ENCODE measurements around the gene PRKAB1.
A peak's percentile ranks its signal among the peaks of the same experiment; 100 is the strongest.
"Not testable (repeated sequence)": the region's sequence is repeated elsewhere in the genome, so short reads cannot be mapped to it uniquely, and the experiment has no call there.

The PRKAB1 gene

DNA sequence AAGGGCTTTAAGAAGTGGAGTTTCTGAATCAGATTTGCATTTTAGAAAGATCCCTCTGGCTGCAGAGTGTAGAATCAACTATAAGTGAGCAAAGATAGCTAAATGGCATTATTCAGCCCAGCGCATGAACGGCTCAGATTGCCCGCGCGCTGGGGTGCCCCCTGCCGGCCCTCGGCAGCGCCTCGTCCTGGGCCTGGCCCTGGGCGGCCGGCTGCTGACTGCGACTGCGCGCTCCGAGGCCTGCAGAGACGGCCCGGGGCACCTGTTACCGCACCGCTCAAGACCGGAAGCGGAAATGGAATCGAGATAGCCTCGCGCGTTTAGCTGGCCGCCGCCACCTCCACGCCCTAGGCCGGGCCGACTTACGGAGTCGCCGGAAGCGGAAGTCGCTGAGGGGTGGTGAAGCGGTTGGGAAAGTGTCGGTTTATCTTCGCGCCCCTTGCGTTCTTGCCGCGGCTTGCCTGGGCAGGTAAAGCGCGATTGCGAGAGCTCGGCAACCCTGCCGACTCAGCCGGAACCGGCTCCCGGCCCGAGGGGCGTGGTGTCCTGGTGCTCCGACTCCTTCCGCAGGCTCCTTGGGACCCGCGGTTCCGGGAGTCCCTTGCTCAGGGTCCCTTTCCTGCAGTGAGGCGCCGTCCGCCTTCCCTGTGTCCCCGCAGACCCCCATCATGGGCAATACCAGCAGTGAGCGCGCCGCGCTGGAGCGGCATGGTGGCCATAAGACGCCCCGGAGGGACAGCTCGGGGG is at the start of gene PRKAB1:
TSS of gene PRKAB1 (plus strand) at position 557 of the 747 bp plus-strand sequence. CDS start at position 669, 112 bp downstream.
- peak; percentile 91 for DNase-seq

- DNase-seq, result not testable (repeated sequence)
Measured at GRCh38 chr12:119618328-119618896, 49.5 kb upstream of the PRKAB1 start.

DNA sequence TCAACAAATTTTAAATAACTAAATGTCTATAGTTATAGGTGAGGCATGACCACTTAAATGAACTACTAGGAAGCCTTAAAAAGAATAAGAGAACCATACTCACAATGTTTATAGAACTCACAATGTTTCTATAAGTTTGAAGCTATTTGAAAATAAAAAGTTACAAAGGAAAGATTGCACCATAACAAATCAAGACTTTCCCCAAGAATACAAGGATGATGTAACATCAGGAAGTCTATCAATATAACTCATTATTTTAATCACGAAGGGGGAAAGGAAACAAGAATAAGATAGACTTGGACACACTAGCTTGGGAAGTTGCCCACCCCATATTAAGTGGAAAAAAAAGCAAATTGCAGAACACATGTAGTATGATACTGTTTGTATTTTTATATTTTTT is 47.4 kb upstream of the PRKAB1 start:
- DNase-seq, result no peak

GRCh38 chr12:119621878-119622277 is 46.1 kb upstream of the PRKAB1 start:
- no peak for DNase-seq

- DNase-seq, result no peak
Measured at GRCh38 chr12:119624966-119625365, 43.0 kb upstream of the PRKAB1 start.

GRCh38 chr12:119627019-119627643 is 40.8 kb upstream of the PRKAB1 start:
- no peak for DNase-seq

- no peak for DNase-seq
Measured at GRCh38 chr12:119627686-119628085, 40.2 kb upstream of the PRKAB1 start.

DNA sequence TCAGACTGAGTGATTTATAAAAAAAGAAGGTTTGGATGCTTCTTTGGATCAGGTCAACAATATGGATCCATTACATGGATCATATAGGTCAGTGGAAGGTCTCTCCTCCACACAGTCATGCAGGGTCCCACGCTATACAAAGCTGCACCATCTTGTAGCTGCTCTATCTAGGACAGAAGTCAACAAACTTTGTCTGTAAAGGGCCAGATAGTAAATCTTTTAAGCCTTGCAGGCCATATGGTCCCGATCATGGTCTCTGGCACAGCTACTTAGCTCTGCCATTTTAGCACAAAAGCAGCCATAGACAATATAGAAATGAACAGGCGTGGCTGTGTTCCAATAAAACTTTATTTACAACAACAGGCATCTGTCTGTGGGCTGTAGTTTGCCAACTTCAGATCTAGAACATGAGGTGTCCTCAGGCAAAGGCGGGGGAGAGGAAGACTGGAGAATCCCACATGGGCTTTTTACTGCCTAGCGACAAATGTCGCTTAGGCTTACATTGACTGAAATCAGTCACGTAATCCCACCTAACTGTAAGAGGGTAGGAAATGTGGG is 37.6 kb upstream of the PRKAB1 start:
- no peak for DNase-seq

- DNase-seq, result no peak
Measured at GRCh38 chr12:119630962-119631550, 36.9 kb upstream of the PRKAB1 start.

- no peak for DNase-seq
Measured at GRCh38 chr12:119631930-119632678, 35.8 kb upstream of the PRKAB1 start.

GRCh38 chr12:119634743-119635142 is 33.2 kb upstream of the PRKAB1 start:
- no peak for DNase-seq

- no peak for DNase-seq
Measured at GRCh38 chr12:119642986-119643385, 24.9 kb upstream of the PRKAB1 start.

GRCh38 chr12:119644930-119645329 is 23.0 kb upstream of the PRKAB1 start:
- DNase-seq, result no peak

DNA sequence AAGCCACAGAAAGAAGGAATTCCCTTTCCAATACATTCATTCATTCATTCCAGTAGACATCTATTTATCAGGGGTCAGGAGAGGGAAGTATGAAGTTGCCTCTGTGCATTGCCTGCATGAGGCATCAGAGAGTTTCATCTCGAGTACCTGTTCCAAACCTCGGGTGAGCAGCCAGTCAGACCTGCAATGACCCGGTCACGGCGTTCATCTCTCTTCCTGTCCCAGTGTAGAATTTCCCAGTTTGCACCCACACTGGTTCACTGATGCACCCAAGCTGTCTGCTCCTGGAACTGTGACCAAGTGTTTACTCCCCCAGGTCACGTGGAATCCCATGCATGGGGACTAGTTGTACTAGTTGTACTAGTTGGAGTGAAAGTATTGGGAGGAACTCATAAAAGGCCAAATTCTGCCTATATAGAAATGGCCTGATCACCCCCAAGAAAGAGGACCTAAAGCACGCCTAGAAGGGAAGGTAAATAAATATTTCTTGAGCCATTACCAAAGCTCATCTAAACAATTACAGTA is 22.3 kb upstream of the PRKAB1 start:
- DNase-seq, result no peak

DNA sequence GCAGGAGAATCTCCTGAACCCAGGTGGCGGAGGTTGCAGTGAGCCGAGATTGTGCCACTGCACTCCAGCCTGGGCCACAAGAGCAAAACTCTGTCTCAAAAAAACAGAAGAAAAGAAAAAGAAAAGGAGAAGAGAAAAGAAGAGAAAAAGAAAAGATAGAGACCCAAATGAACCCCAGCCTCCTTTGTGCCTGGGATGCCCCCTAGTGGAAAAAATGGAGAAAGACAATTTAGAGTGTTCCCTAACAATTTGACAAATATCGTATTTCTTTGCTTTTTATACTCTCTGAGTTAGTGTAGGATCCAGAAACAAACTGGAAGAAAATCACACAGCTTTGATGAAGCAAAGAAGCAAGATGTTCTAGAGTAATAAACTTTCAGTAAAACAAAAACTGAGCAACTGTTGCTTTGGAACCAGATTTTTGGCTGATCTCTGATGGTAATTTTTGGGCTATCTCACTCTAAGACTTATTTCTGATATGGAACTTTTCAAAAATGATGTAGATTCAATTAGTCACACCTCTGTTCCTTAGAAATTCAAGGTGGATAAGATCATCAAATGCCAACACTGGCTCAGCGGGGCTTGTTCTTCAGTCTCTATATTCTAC is 18.6 kb upstream of the PRKAB1 start:
- DNase-seq, result no peak

DNA sequence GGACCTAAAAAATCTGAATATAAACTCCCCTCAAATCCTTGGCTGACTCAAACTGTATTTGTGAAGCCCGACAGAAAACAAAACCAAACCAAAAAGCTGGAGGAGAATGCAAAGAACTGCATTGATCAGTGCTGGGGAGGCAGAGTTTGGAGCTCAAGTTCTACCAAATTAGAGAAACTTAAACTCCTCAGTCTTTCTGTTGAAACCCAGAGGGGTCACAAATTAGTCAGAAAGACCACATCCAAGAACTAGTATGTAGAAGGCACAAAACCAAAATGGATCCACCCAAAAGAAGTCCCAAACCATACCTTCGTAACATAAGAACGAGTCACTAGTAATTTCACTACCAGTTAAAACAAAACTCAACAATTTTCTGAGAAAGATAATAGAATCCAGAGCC is 15.3 kb upstream of the PRKAB1 start:
- no peak for DNase-seq

GRCh38 chr12:119657001-119657400 is 10.9 kb upstream of the PRKAB1 start:
- not testable (repeated sequence) for DNase-seq

- DNase-seq, result not testable (repeated sequence)
Measured at GRCh38 chr12:119658166-119658565, 9.8 kb upstream of the PRKAB1 start.

GRCh38 chr12:119659289-119659897 is 8.5 kb upstream of the PRKAB1 start:
- no peak for DNase-seq

DNA sequence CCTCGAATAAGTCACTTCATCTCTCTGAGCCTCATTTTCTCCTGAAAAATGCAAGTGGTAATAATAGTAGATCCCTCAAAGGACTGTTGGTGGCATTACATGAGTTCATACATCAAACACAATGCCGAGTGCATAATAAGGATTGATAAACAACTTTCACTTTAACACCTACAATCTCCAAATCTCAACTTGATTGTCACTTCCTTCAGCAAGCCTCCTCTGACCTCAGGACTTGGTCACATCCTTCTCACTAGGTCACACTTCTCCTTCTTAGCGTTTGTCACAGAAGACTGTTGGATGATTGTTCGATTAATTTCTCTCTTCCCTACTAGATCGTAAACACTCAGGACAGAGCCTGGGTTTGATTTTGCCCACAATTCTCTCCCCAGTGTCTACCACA is 7.9 kb upstream of the PRKAB1 start:
- DNase-seq, result no peak

- no peak for DNase-seq
Measured at GRCh38 chr12:119661882-119662281, 6.1 kb upstream of the PRKAB1 start.

- DNase-seq, result no peak
Measured at GRCh38 chr12:119664642-119665041, 3.3 kb upstream of the PRKAB1 start.
